Measurements from ENCODE around the gene CACNA2D1.

CACNA2D1 gene

GRCh38 chr7:82211333-82211732 is 232.2 kb downstream of the CACNA2D1 start:
- no peak for DNase-seq

GRCh38 chr7:82210416-82211184 is 233.0 kb downstream of the CACNA2D1 start:
- no peak for DNase-seq

- no peak for DNase-seq
Observed at GRCh38 chr7:82209179-82209747, 234.3 kb downstream of the CACNA2D1 start.

GRCh38 chr7:82204694-82205093 is 238.9 kb downstream of the CACNA2D1 start:
- no peak for DNase-seq

- no peak for DNase-seq
Observed at GRCh38 chr7:82202965-82203364, 240.6 kb downstream of the CACNA2D1 start.

- DNase-seq, result no peak
Observed at GRCh38 chr7:82202107-82202506, 241.5 kb downstream of the CACNA2D1 start.

- no peak for DNase-seq
Observed at GRCh38 chr7:82200601-82201000, 243.0 kb downstream of the CACNA2D1 start.

- no peak for DNase-seq
Observed at GRCh38 chr7:82194016-82194643, 249.4 kb downstream of the CACNA2D1 start.

GRCh38 chr7:82188636-82189035 is 254.9 kb downstream of the CACNA2D1 start:
- DNase-seq, result no peak

GRCh38 chr7:82185443-82185842 is 258.1 kb downstream of the CACNA2D1 start:
- DNase-seq, result no peak

- no peak for DNase-seq
Observed at GRCh38 chr7:82183634-82184033, 259.9 kb downstream of the CACNA2D1 start.

GRCh38 chr7:82179311-82179710 is 264.3 kb downstream of the CACNA2D1 start:
- no peak for DNase-seq

- no peak for DNase-seq
Observed at GRCh38 chr7:82175319-82175718, 268.3 kb downstream of the CACNA2D1 start.

- no peak for DNase-seq
Observed at GRCh38 chr7:82173400-82174021, 270.1 kb downstream of the CACNA2D1 start.

GRCh38 chr7:82172881-82173280 is 270.7 kb downstream of the CACNA2D1 start:
- no peak for DNase-seq

GRCh38 chr7:82172017-82172416 is 271.6 kb downstream of the CACNA2D1 start:
- no peak for DNase-seq

GRCh38 chr7:82167558-82168314 is 275.8 kb downstream of the CACNA2D1 start:
- no peak for DNase-seq

GRCh38 chr7:82166260-82167015 is 277.1 kb downstream of the CACNA2D1 start:
- DNase-seq, result no peak

GRCh38 chr7:82164813-82165212 is 278.8 kb downstream of the CACNA2D1 start:
- no peak for DNase-seq

- no peak for DNase-seq
Observed at GRCh38 chr7:82164410-82164809, 279.2 kb downstream of the CACNA2D1 start.

GRCh38 chr7:82163586-82163985 is 280.0 kb downstream of the CACNA2D1 start:
- no peak for DNase-seq

- DNase-seq, result no peak
Observed at GRCh38 chr7:82162289-82162688, 281.3 kb downstream of the CACNA2D1 start.

All from stimulated activated CD4-positive, alpha-beta T cell treated with anti-CD3 and anti-CD28 coated beads, Interleukin-15, amount 100 ng/mL, for 24 hours (primary cell).